Measurements from ENCODE around the gene ASPDH. TPM values are rescaled to one million over a fixed set of nuclear protein-coding genes. Genes with fewer than 3 reads are reported as not detected.

Gene ASPDH
- polyA plus RNA-seq, 1 donor (not counting 4 experiments of a cell fraction or from before 2014, with no cell fraction given) = not detected

- TF ChIP-seq CTCF (optimal IDR thresholded peaks at IDR 0.05 in 1 of 3, IDR thresholded peaks at IDR 0.05 in 1 of 3, conservative IDR thresholded peaks at IDR 0.05 in 1 of 3; ENCODE audit: extremely low read depth in 1 of 3, insufficient read depth in 2 of 3, low read length in 3 of 3) (no peak), EZH2 (IDR thresholded peaks at IDR 0.05; ENCODE audit: low read length) (no peak)
- no peaks in the 10 kb centered on the region for H3K9me3 ChIP-seq (ENCODE audit: control insufficient read depth, low read depth, low read length)
- H2AFZ ChIP-seq (ENCODE audit: control insufficient read depth, low read length) = no peak overlapping the region
- dilution Hi-C loops (cut with MboI; ENCODE audit: extremely low pct_ligation_motif_present, low sequenced_read_pairs) = no loop called here
- H3K27me3 ChIP-seq (ENCODE audit: control insufficient read depth, extremely low read depth, insufficient read depth, low read length) = peaks cover 26% of the 10 kb centered on the region
- H4K20me1 ChIP-seq (ENCODE audit: control insufficient read depth, extremely low read depth, insufficient read depth, low read length) = no peaks in the 10 kb centered on the region
- H3K4me3 ChIP-seq (ENCODE audit: control insufficient read depth in 2 of 3, extremely low read depth in 1 of 3, insufficient read depth in 2 of 3, low read depth in 1 of 3, low read length in 3 of 3) = no peak overlapping the region
- no peaks in the 10 kb centered on the region for H3K9me1 ChIP-seq (ENCODE audit: control insufficient read depth, extremely low read depth, insufficient read depth, low read length)
- no peak overlapping the region for H3K4me2 ChIP-seq (ENCODE audit: control insufficient read depth, extremely low read depth, insufficient read depth, low read depth, low read length)
- H3K36me3 ChIP-seq (ENCODE audit: control insufficient read depth in 2 of 2, extremely low read depth in 1 of 2, insufficient read depth in 2 of 2, low read length in 2 of 2) = no peaks in the 10 kb centered on the region
- H3K79me2 ChIP-seq (ENCODE audit: control insufficient read depth, insufficient read depth, low read length) = no peaks in the 10 kb centered on the region
- FAIRE-seq (no peak), DNase-seq (ENCODE audit: low read depth, low spot score) (no peak)
- H3K4me1 ChIP-seq (ENCODE audit: control insufficient read depth, extremely low read depth, insufficient read depth, low read length) = no peaks in the 10 kb centered on the region
- no peak overlapping the region for H3K9ac ChIP-seq (ENCODE audit: control insufficient read depth, extremely low read depth, insufficient read depth, low read length)
- H3K27ac ChIP-seq (ENCODE audit: control insufficient read depth, insufficient read depth, low read length) = no peak overlapping the region
Observed at GRCh38 chr19:50558449-50558848, 44.7 kb upstream of the ASPDH start.

- H3K4me1 ChIP-seq (ENCODE audit: control insufficient read depth, extremely low read depth, insufficient read depth, low read length) = no peaks in the 10 kb centered on the region
- peaks cover 25% of the 10 kb centered on the region for H3K27me3 ChIP-seq (ENCODE audit: control insufficient read depth, extremely low read depth, insufficient read depth, low read length)
- no peak overlapping the region for H2AFZ ChIP-seq (ENCODE audit: control insufficient read depth, low read length)
- no peaks in the 10 kb centered on the region for H4K20me1 ChIP-seq (ENCODE audit: control insufficient read depth, extremely low read depth, insufficient read depth, low read length)
- no peak overlapping the region for H3K9ac ChIP-seq (ENCODE audit: control insufficient read depth, extremely low read depth, insufficient read depth, low read length)
- TF ChIP-seq EZH2 (IDR thresholded peaks at IDR 0.05; ENCODE audit: low read length) (no peak), CTCF (optimal IDR thresholded peaks at IDR 0.05 in 1 of 3, IDR thresholded peaks at IDR 0.05 in 1 of 3, conservative IDR thresholded peaks at IDR 0.05 in 1 of 3; ENCODE audit: extremely low read depth in 1 of 3, insufficient read depth in 2 of 3, low read length in 3 of 3) (no peak)
- H3K4me2 ChIP-seq (ENCODE audit: control insufficient read depth, extremely low read depth, insufficient read depth, low read depth, low read length) = no peak overlapping the region
- no peaks in the 10 kb centered on the region for H3K36me3 ChIP-seq (ENCODE audit: control insufficient read depth in 2 of 2, extremely low read depth in 1 of 2, insufficient read depth in 2 of 2, low read length in 2 of 2)
- no peaks in the 10 kb centered on the region for H3K79me2 ChIP-seq (ENCODE audit: control insufficient read depth, insufficient read depth, low read length)
- H3K4me3 ChIP-seq (ENCODE audit: control insufficient read depth in 2 of 3, extremely low read depth in 1 of 3, insufficient read depth in 2 of 3, low read depth in 1 of 3, low read length in 3 of 3) = no peak overlapping the region
- FAIRE-seq (no peak), DNase-seq (ENCODE audit: low read depth, low spot score) (no peak)
- H3K9me1 ChIP-seq (ENCODE audit: control insufficient read depth, extremely low read depth, insufficient read depth, low read length) = no peaks in the 10 kb centered on the region
- dilution Hi-C loops (cut with MboI; ENCODE audit: extremely low pct_ligation_motif_present, low sequenced_read_pairs) = no loop called here
- H3K9me3 ChIP-seq (ENCODE audit: control insufficient read depth, low read depth, low read length) = no peaks in the 10 kb centered on the region
- no peak overlapping the region for H3K27ac ChIP-seq (ENCODE audit: control insufficient read depth, insufficient read depth, low read length)
Observed at GRCh38 chr19:50558039-50558438, 44.3 kb upstream of the ASPDH start.

Data from keratinocyte (primary cell).